Measurements from ENCODE around the gene PPP1R13B.

Gene PPP1R13B

DNA sequence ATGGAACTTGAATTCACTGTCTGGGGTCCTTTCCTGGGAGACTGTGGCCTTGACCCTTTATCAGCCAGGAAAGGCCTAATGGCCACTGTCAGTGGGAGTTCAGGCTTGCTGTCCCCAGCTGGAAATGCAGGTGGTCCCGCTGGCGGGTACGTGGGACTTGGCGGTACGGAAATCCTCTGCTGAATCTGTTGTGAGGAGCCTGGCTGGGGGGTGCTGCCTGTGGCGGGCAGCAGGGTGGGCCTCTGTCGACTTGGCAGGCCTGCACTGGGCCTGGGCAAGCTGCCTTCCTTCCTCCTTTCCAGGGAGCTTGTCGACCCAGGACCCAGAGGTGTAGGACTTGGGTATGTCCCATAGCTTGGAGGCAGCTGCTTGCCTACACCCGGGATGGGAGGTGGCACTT, 105.5 kb downstream of the PPP1R13B start:
- DNase-seq (ENCODE audit: low read depth), result no peak

- no peak for DNase-seq (ENCODE audit: low read depth)
Measured at GRCh38 chr14:103740991-103741689, 106.2 kb downstream of the PPP1R13B start.

DNA sequence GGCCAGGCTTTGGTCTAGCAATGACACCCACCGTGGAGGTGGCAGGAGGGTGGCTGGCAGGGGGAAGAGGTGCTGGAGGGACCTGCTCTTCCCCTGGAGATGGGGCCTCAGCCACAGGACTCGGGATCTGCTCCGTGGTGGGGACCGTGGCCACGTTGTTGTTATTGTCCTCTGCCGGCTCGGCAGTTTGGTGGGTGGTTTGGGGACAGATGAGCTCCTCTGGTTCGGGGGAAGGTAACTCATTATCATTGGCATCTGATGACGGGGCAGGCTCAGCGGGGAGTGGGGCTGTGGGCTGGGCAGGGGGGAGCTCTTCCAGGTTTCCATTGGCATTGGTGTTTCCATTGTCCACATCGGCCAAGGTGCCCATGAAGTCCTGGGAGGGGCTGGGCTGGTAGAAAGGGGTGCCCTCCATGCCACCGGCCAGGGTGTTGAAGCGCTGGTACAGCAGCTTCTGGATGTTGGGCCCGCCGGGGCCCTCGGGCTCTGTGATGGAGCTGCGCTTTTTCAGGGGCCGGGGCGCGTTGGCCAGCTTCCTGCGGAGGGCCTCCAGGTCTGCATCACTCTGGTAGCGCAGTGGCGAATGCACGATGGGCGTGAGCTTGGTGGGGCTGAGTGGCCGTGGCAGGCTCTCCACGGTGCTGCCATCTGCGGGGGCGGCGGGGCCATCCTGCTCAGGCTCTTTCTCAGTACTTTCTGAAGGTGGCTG, 107.4 kb downstream of the PPP1R13B start:
- DNase-seq (ENCODE audit: low read depth), result no peak

DNA sequence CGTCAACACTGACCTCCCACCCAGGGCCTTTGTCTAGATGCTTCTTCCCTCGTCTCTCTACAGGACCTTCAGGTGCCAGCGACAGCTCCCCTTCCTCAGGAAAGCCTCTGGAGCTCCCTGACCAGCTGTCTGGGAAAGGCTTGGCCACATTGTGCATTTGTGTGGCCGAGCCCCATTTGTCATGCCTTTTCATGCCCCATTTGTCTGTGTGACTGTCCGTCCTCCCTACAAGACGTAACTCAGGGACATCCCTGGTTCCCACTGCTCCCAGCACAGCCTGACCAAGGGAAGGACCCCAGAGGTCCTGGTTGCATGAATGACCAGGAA, 107.9 kb downstream of the PPP1R13B start:
- DNase-seq (ENCODE audit: low read depth), result no peak

DNA sequence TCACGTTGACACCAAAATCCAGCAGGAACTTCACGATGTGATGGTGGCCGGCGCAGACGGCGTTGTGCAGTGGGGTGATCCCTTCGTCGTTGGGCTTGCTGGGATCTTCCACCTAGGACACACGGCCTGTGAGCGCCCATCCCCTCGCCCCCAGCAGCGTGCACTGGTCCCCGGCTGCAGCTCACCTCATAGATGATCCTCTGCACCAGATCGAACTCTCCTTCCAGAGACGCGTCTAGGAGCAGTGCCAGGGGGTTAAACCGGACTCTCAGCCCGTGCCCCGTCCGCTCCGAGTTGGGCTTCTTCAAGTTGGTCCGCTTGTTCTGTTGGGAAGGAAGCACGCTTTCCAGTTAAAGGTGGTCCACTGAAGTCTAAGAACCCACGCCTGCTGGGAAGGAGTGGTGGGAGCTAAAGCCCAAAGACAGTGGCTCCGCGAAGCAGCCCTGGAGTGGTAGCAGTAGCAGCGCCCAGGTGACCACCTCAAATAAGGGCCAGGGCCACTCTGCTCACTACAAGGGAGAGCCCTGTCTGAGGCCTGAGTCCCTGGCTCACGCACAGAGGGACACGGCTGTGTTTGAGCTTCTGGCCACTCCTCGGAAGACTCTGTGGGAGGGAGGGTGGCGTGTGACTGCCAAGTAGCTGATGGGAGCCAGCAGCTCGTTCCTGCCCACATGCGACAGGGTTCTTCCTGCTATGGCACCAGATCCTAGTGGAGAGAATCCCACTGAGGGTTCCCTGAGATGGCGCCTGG, 108.5 kb downstream of the PPP1R13B start:
- no peak for DNase-seq (ENCODE audit: low read depth)

DNA sequence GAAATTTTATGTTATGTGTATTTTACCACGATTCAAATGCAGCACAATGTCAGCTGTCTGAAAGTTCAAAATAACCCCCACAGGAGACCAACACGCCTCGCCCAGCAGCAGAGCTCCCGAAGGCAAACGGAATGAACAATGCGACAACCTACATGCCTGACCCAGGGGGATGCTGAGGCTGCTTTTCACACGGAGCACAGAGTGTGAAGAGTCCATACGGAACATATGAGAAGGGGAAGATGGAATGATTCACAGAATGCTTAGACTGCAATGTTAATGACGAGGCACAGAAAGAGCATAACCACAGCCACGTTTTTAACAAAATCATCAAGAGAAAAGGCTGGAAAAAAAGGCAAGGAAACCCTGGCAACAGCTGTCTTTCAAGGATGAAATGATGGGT, 109.2 kb downstream of the PPP1R13B start:
- no peak for DNase-seq (ENCODE audit: low read depth)

DNA sequence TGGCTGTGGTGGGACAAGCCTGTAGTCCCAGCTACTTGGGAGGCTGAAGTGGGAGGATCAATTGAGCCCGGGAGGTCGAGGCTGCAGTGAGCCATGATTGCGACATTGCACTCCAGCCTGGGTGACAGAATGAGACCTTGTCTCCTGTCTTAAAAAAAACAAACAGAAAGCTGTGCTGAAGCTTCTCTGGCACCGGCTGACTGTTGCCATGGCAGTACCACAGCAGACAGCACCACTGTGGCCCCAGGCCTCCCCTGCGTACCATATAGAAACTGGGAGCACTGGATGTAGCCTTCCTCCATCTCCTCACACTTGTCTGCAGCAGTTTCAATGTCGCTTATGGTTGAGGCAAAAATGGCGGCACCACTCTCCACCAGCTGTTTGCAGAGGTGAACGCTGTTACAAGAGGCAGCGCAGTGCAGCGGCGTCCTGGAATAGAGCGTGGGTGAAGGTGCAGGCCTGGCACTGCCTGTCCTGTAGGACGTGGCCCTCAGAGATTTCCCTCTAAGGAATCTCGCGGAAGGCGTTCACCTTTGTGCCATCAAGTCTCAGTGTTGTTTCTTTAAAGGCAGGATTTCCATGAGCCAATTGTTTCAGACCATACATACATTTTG, 109.8 kb downstream of the PPP1R13B start:
- DNase-seq (ENCODE audit: low read depth), result no peak

DNA sequence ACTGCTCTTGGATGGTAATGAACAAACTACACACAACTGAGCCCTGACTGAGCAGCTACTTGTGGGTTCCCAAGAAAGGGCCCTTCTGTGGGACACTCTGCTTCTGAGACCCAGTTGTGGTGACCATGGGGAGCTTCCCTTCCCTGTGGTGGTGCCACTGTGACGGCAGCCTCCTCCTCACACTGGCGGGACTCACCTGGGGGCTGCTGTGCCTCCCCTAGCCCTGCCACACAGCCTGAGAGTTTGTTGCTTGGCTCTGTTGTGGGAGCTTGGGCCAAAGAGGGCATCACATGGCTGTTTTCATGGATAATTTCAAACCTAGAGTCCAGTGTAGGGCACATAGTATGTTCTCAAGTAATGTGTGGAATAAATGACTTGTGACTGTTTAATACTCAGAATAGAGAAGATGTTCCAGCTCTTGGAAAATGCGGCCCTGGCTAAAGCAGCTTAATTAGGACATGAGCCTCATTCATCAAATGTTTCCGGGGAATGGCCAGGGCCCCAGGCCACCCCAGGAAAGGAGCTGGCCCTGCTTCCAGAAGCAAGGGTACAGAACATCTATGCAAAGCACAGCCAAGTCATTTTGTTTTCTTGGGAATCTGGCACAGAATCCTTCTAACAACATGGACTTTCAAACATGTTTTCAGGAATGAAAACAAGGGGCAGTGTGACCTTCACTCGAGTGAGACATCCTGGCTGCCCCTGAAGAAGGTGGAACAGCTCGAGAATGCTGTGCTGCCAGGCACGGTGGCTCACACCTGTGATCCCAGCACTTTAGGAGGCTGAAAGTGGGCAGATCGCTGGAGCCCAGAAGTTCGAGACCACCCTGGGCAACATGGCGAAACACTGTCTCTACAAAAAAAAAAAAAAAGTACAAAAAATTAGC, 110.6 kb downstream of the PPP1R13B start:
- DNase-seq (ENCODE audit: low read depth), result no peak

GRCh38 chr14:103735815-103736545, 111.4 kb downstream of the PPP1R13B start:
- DNase-seq (ENCODE audit: low read depth), result no peak

- DNase-seq (ENCODE audit: low read depth), result no peak
Measured at GRCh38 chr14:103735439-103735814, 111.9 kb downstream of the PPP1R13B start.

- DNase-seq (ENCODE audit: low read depth), result no peak
Measured at GRCh38 chr14:103735022-103735421, 112.4 kb downstream of the PPP1R13B start.

DNA sequence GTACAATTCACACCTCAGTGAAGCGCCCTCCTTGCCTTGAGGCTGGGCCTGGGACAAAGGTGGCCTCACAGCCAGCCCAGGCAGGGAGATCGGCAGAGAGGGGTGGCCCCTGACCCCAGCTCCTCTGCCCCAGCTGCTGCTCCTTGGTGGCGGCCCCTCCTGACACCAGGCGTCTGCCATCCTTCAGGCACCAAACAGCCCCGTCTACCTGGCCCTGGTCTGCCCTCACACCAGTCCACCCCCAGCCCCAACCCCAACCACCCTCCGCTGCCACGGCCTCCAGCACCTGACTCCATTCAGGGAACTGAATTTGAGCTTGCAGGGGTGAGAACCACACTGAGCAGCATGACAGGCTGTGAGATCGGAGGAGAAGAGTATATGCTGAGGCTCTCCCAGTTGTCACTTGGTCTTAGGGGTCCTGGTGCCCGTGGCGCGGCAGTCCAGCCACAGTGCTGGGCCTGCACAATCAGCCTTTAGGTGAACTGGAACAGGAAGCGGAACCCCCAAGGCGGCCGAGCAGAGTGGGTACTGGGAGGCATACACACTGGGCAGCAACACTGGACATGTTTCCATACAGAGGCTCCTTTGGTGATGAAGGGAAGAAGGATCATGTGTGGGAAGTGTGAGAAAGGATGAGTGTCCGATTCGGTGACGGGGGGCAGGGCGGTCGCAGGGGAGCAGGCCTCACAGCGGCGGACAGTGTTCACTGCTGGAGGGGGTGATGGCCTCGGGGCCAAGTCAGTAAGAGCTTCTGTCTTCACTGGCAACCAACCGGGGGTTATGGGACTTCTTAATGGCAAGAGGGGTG, 113.1 kb downstream of the PPP1R13B start:
- DNase-seq (ENCODE audit: low read depth), result no peak

DNA sequence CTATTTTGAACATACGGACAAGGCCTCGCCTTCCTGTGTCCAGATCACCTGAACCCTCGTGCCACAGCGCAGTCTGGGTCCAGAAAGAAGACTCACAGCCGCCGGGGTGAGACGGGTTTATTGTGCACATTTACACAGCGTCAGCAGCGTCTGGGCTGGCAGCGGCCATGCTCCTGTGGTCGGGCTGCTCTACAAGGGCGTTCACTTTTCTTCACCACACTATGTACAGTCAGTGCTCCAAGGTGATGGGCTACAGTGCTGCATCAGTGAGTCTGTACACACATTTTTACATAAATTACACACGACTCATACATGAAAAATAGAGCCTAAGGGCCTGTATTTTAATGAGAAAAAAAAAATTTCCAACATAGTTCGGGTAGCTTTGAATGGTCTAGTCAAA, 113.7 kb downstream of the PPP1R13B start:
- no peak for DNase-seq (ENCODE audit: low read depth)

DNA sequence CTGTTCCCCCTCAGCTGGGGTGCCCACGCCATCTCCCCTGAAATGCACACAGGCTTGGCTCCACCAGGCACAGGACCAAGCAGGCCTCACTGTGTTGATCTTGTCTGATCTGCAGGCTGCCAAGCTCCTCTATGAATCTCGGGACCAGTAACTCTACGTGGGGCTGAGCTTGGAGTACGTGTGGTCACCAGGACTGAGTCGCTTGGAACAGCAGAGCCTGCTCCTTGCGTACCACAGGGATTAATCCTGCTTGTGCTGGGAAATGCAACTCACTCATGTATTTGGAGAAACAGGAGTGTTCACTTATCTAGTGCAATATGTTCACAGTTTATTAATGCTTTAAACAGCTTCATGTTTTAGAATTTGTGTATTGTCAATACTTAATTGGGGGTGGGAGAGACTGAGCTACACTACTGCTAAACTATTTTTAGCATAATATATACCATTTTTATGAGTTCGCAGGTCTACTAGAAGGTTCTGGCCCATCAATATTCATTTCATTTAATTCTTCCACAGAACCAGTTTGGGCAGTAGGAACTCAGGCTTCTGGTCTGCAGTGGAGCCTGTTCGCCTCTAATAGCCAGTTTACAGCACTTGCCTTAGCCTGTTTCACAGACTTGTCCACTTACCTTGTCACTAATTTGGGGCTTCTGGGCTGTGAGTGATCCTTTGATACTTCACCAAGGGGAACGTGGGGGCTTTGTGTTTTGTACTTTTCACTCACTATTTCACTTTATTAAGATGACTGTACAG, 114.3 kb downstream of the PPP1R13B start:
- no peak for DNase-seq (ENCODE audit: low read depth)

- no peak for DNase-seq (ENCODE audit: low read depth)
Measured at GRCh38 chr14:103731916-103732867, 115.2 kb downstream of the PPP1R13B start.

- DNase-seq (ENCODE audit: low read depth), result no peak
Measured at GRCh38 chr14:103731481-103731880, 115.9 kb downstream of the PPP1R13B start.

GRCh38 chr14:103730490-103731035, 116.8 kb downstream of the PPP1R13B start:
- no peak for DNase-seq (ENCODE audit: low read depth)

Data from stimulated activated CD8-positive, alpha-beta memory T cell treated with anti-CD3 and anti-CD28 coated beads, Interleukin-12 subunit alpha, Interleukin-12 subunit beta, amount 100 ng/mL, for 4 hours (primary cell).